ENCODE data around the gene HARS2. TPM values are rescaled to one million over a fixed set of nuclear protein-coding genes. Genes with fewer than 3 reads are reported as not detected.
A peak's percentile ranks its signal among the peaks of the same experiment; 100 is the strongest.
"Not testable (repeated sequence)": the region's sequence is repeated elsewhere in the genome, so short reads cannot be mapped to it uniquely, and the experiment has no call there.

The HARS2 gene
- total RNA-seq, 1 donor from 2014 or later, result 27.9 TPM

DNA sequence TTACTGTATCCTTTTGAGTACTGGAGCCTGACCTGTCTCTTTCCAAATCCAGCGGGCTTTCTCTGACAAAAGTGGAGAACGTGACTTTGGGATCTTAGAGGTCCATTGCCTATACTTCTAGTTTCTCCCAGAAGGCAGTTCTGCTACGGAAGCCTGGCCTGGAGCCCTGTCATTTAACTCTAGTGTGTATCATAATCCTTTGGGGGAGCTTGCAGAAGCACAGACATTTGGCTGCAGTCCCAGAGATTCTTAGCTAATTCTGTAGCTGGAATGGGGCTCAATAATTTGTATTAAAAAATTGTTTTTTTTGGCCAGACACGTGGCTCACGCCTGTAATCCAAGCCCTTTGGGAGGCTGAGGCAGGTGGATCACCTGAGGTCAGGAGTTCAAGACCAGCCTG, 3.0 kb downstream of the HARS2 start:
- ATAC-seq, result no peak
- DNase-seq, result no peak
- intact Hi-C loops (cut with micrococcal nuclease), result no loop called here

GRCh38 chr5:140696891-140697492, 5.7 kb downstream of the HARS2 start:
- ATAC-seq (no peak), DNase-seq (no peak)
- intact Hi-C loops (cut with micrococcal nuclease), result no loop called here

DNA sequence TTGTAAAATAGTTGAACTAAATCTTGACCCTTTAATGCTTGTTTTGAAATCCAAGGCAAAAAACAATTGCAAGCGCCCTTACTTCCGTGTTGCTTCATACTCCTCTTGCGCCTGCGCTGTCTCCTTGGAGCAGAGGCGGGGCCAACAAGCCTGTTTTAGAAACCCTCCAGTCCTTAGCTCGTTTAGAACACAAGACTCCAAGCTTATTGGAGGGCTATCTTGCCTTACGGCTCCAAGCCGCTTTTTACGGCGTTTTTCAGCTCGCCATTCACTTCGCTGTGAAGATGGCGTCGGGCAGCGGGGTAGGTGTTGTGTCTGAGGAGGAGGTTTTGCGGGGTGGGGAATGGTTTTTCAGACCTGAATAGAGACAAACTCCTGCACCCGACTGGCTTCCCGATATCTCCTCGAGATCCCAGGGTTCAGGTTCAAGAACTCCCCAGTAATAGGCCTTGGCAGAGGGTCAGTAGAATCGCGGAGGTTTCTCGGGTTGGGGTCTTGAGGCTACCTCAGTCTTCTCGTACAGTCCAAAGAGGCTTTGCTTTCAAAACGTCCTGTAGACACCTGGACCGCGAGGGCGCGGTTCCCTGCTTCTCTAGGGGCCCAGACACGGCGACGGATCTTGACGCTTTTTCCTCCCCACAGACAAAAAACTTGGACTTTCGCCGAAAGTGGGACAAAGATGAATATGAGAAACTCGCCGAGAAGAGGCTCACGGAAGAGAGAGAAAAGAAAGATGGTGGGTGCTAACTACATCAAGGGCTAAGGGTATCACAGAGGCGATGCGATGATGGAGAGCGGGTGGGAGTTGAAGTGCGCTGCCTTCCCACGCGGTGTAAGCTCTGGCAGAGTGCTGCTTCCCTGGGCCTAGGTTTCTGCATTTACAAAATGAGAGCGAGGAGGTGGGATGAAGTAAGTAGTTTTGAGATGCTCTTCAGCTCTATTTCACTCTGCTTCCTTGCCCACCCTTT, 9.2 kb downstream of the HARS2 start, which contains the start of gene ZMAT2:
ZMAT2 (plus strand) TSS at position 271 of the 968 bp plus-strand sequence; CDS start at position 285, 14 bp downstream.
- ATAC-seq (peak; percentile 99), DNase-seq (peak; percentile 95)
- intact Hi-C loops (cut with micrococcal nuclease), result no loop called here

DNA sequence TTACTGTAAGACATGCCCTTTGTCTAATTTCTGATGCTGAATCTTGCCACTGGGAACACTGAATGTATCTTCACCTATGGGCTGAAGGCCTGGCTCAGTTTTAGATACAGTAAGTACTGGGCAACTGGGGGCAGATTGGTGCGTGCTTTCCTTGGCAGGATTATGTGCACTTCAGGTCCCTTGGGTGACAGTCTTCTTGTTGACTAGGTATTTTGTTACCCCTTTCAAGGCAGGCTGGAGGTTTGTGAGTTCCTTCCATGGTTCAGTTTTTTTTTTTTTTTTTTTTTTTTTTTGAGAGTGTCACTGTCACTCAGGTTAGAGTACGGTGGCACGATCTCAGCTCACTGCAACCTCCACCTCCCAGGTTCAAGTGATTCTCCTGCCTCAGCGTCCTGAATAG, 16.6 kb downstream of the HARS2 start:
- intact Hi-C loops (cut with micrococcal nuclease), result no loop called here
- no peak for DNase-seq
- ATAC-seq, result no peak

DNA sequence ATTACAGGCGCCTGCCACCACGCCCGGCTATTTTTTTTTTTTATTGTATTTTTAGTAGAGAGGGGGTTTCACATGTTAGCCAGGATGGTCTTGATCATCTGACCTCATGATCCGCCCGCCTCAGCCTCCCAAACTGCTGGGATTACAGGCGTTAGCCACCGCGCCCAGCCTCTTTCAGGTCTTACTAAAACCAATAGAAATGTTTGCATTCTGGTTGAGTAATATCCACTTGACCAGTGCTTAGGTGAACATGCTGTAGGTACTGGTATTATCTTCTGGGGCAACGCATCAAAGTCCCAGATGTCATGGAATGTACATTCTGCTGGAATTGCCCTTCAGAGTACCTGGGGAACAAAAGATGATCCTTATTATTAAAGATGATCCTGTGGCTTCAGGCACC, 17.5 kb downstream of the HARS2 start:
- ATAC-seq; DNase-seq; intact Hi-C loops (cut with micrococcal nuclease): not testable (repeated sequence)

DNA sequence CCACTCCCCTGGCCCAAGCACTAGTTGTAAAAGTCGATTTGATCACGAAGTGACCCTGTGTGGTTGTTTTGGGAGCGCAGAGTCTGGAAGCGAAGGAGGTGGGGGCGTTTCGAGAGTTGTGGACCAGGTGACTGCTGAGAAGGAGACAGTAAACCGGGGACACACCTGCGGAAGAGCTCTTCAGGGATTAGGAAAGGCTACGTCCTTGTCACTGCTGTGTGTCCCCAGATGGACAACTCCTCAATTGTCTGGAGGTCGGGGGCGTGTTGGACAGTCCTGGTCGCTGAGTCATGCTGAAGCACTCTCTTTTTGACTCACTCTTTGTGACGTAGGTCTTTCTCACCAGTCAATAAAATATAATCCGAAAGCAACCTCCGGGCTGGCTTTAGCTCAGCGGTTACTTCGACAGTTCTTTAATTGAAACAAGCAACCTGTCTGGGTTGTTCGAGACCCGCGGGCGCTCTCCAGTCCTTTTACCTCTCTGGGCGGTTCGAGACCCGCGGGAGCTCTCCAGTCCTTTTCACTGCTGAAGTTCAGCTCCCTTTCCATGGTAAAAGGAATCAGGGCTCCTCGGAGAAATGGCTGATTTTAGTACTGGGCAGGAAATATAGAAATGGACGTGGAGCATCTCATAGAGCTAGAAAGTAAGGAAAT, 19.8 kb downstream of the HARS2 start:
- intact Hi-C loops (cut with micrococcal nuclease), result no loop called here
- ATAC-seq, result peak; percentile 93
- peak; percentile 88 for DNase-seq

DNA sequence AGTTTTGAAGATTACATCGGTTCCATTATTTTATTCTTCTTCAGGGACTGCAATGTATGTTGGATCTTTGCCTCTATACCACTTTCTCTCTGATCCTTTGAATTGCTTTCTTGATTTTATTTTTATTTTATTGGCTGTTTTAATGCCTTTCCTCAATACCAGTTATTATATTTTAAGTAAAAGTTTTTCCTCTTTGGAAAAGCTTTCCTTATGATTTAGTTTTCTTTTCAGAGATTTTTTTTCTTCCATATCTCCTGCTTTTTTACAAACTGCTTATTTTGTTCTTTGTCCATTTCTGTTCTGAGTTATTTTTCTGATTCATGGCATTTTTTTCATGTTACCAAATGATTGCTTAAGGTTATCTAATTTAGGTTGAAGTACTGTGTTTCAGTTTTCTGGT, 20.5 kb downstream of the HARS2 start:
- ATAC-seq (no peak), DNase-seq (no peak)
- intact Hi-C loops (cut with micrococcal nuclease), result no loop called here

DNA sequence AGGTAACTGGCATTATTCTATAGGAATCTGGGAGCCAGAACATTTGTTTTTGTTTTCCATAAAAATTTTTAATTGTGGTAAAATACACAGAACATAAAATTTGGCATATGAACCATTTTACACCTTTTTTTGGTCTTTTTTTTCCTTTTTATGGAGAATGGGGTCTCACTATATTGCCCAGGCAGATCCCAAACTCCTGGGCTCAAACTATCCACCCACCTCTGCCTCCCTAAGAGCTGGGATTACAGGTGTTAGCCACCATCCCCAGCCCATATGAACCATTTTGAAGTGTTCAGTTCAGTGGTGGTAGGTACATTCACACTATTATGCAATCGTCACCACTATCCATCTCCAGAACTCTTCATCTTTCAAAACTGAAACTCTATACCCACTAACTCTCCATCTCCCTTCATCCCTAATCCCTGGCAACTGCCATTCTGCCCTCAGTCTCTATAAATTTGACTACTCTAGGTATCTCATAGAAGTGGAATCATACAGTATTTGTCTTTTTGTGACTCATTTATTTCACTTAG, 22.4 kb downstream of the HARS2 start:
- ATAC-seq, result no peak
- intact Hi-C loops (cut with micrococcal nuclease), result no loop called here
- DNase-seq, result no peak

GRCh38 chr5:140716238-140716637, 25.0 kb downstream of the HARS2 start:
- ATAC-seq; DNase-seq; intact Hi-C loops (cut with micrococcal nuclease): not testable (repeated sequence)

DNA sequence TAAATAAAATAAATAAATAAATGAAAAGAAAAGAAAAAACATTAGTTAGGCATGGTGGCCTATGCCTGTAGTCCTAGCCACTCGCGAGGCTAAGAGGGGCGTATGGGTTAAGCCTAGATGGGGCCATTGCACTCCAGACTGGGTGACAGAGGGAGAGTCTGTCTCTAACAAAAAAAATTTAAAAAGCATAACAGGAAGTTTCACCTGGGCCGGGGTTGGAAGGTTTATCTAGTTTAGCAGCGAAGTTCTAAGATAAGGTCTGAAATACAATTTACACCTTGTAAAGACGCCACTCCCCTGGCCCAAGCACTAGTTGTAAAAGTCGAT, 27.0 kb downstream of the HARS2 start:
- intact Hi-C loops (cut with micrococcal nuclease), result no loop called here
- no peak for DNase-seq
- no peak for ATAC-seq

DNA sequence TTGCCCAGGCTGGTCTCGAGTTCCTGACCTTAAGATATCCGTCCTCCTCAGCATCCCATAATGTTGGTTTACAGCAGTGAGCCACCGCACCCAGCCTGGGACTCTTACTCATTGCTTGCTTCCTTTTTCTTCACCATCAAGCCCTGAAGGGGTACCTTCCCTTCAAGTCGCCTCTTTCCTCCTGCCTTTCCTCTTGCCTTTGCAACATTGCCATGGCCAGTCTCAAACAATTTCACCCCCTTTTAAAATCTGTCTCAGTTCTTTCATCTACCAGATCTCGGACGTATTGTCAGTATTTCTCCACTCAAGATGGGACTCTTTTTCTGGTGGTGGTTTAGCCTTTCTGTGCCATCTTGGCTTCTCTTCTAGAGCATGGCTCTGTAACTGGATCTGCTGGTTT, 29.5 kb downstream of the HARS2 start:
- intact Hi-C loops (cut with micrococcal nuclease); DNase-seq; ATAC-seq: not testable (repeated sequence)

- DNase-seq; ATAC-seq; intact Hi-C loops (cut with micrococcal nuclease): not testable (repeated sequence)
Observed at GRCh38 chr5:140721395-140721794, 30.1 kb downstream of the HARS2 start.

DNA sequence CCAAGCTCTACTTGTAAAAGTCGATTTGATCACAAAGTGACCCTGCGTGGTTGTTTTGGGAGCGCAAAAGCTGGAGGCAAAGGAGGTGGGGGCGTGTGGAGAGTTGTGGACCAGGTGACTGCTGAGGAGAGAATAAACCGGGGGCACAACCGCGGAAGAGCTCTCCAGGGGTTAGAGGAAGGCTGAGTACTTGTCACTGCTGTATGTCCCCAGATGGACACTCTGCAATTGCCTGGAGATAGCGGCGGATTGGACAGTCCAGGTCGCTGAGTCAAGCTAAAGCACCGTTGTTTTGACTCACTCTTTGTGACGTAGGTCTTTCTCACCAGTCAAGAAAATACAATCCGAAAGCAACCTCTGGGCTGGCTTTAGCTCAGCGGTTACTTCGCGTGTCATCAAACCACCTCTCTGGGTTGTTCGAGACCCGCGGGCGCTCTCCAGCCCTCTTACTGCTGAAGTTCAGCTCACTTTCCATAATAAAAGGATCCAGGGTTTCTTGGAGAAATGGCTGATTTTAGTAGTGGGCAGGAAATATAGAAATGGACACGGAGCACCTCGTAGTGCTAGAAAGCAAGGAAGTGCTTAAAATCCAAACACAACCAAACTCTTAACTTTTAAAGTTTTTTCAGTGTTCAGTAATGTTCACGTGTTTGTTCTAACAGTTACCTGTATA, 34.7 kb downstream of the HARS2 start:
- DNase-seq (peak; percentile 42), ATAC-seq (peak; percentile 64)
- intact Hi-C loops (cut with micrococcal nuclease), result no loop called here

DNA sequence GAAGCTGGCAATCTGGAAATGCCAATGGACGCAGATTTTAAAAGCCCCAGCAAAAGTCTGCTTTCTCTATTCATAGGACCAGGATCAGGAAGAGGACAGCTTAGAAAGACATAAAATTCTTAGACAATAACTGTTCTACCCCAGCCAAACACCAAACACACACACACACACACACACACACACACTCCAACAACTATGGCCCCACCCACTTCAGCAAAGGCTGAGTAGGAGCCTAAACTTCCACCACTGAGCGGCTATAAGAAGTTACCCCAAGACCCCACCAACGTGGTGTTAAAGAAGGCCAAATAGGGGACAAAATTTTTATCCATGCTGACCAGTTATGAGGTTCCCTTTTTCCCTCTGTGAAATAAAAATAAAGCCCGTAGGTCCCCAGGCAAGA, 41.8 kb downstream of the HARS2 start:
- no peak for ATAC-seq
- intact Hi-C loops (cut with micrococcal nuclease), result no loop called here
- no peak for DNase-seq

DNA sequence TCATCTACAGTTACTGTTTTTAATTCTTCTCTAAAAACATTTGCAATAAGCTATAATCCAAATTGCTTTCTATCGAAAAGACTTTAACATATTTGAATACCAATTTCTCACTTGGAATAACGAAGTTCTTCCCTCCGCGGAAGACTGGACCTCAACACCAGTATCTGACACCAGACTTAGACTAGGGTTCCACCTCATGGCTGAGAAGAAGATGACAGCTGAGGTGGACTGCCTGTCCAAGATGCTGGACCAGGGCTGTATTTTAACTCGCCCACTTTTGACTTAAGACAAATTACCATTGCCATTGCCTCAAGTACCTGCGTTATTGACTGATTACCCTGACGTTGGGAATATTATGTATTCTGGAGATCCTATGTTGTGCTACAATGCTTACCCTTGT, 43.1 kb downstream of the HARS2 start:
- ATAC-seq, result peak; percentile 62
- DNase-seq, result no peak
- intact Hi-C loops (cut with micrococcal nuclease), result no loop called here

DNA sequence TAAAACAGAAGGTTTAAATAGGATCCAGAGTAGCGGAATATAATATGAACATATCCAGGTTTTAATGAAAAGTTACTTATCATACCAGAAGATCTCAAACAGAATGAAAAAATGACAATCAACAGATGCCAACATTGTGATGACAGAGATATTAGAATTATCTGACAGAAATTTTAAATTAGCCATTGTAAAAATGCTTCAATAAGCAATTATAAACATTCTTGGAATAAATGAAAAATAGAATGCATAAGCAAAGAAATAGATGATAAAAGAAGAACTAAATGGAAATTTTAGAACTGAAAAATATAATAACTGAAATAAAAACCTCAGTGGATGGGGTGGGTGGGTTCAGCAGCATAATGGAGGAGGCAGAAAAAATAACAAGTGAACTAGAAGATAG, 46.2 kb downstream of the HARS2 start:
- ATAC-seq (no peak), DNase-seq (no peak)
- intact Hi-C loops (cut with micrococcal nuclease), result no loop called here

GRCh38 chr5:140741967-140742366, 50.7 kb downstream of the HARS2 start:
- DNase-seq (no peak), ATAC-seq (no peak)
- intact Hi-C loops (cut with micrococcal nuclease), result no loop called here

All from left ventricle myocardium superior (tissue), 1 donor.